Activated CD8-positive, alpha-beta memory T cell treated with anti-CD3 and anti-CD28 coated beads for 24 hours (primary cell): ENCODE measurements around the gene KRTAP10-5.
"Not testable (repeated sequence)": the region's sequence is repeated elsewhere in the genome, so short reads cannot be mapped to it uniquely, and the experiment has no call there.

Source experiments
- DNase-seq: peaks from one replicate; pipeline ENCODE4 v3.0.0-alpha.2; 2020

The KRTAP10-5 gene

GRCh38 chr21:44610157-44610843 is 29.9 kb upstream of the KRTAP10-5 start:
- DNase-seq, result not testable (repeated sequence)

- DNase-seq, result no peak
These were observed 28.8 kb upstream of the KRTAP10-5 start for GRCh38 chr21:44609193-44609592.

GRCh38 chr21:44606495-44606894 is 26.1 kb upstream of the KRTAP10-5 start:
- no peak for DNase-seq

DNA sequence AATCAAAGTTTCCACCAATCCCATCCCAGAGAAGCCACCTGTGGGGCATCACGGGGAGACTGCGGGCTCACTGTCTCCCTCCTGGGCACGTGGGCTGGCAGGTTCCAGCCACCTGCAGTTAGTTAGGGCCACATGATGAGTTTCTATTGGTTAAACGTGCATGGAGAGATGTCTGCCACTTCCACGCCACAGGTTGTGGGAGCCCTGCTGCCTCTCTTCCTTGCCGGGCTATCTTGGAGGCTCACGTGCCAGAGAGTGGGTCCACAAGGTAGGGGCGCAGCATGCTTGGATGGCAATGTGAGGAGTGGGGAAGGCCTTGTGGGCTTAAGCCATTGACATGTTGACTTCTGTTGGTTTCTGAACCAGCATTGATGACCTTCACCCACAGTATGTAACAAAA is 23.5 kb upstream of the KRTAP10-5 start:
- DNase-seq, result no peak

GRCh38 chr21:44603109-44603875 is 22.9 kb upstream of the KRTAP10-5 start:
- DNase-seq, result no peak

DNA sequence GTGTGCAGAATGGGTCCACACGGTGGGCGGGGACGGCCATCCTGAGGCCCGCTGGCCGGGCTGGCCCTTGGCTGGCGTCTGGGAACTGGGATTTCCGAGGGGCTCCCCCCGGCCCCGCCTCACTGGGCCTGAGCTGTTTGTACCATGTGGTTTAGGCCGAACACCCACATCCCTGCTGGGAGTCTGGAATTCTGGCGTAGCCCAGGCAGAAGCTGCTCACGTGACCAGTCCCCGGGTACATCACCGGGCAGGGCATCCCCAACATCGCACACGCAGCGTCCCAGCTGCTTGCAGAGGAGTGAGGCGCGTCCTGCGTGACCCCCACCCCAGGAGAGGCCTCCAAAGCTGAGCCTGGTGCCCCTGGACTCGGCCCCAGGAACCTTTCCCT is 22.1 kb upstream of the KRTAP10-5 start:
- no peak for DNase-seq

- DNase-seq, result no peak
These were observed 21.4 kb upstream of the KRTAP10-5 start for GRCh38 chr21:44601596-44602462.

DNA sequence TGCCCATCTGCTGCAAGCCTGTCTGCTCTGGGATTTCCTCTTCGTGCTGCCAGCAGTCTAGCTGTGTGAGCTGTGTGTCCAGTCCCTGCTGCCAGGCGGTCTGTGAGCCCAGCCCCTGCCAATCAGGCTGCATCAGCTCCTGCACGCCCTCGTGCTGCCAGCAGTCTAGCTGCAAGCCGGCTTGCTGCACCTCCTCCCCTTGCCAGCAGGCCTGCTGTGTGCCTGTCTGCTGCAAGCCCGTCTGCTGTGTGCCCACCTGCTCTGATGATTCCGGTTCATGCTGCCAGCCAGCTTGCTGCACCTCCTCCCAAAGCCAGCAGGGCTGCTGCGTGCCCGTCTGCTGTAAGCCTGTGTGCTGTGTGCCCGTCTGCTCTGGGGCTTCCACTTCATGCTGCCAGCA is 20.7 kb upstream of the KRTAP10-5 start:
- not testable (repeated sequence) for DNase-seq

DNA sequence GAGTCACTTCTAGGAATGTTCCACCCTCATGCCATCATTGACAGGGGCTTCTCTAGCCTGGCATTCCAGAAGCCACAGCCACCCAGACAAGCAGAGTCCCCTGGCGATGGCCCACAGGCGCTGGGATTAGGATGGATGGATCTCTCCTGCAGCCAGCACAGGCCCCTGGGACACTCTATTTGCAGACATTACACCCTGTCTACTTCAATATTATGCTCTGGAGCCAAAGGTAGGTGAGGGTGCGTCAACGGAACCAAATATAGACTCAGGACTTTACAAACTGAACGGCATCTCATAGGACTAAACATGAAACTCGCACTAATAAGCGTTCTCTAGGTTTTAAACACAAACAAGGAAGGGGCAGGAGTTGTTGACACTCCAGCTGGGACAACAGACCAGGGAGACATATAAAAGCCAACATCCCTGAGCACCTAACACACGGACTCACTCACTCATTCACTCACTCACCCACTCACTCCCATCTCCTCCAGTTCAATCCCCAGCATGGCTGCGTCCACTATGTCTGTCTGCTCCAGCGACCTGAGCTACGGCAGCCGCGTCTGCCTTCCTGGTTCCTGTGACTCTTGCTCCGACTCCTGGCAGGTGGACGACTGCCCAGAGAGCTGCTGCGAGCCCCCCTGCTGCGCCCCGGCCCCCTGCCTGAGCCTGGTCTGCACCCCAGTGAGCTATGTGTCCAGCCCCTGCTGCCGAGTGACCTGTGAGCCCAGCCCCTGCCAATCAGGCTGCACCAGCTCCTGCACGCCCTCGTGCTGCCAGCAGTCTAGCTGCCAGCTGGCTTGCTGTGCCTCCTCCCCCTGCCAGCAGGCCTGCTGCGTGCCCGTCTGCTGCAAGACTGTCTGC is 19.9 kb upstream of the KRTAP10-5 start, which contains the start of gene KRTAP10-7:
Gene KRTAP10-7, plus strand, starts transcription at position 480 of the 861 bp plus-strand sequence. Its CDS starts 25 bp downstream, at position 505.
- DNase-seq, result not testable (repeated sequence)

GRCh38 chr21:44599264-44600029 is 19.0 kb upstream of the KRTAP10-5 start:
- DNase-seq, result no peak

- DNase-seq, result no peak
These were observed 17.7 kb upstream of the KRTAP10-5 start for GRCh38 chr21:44598061-44598460.

DNA sequence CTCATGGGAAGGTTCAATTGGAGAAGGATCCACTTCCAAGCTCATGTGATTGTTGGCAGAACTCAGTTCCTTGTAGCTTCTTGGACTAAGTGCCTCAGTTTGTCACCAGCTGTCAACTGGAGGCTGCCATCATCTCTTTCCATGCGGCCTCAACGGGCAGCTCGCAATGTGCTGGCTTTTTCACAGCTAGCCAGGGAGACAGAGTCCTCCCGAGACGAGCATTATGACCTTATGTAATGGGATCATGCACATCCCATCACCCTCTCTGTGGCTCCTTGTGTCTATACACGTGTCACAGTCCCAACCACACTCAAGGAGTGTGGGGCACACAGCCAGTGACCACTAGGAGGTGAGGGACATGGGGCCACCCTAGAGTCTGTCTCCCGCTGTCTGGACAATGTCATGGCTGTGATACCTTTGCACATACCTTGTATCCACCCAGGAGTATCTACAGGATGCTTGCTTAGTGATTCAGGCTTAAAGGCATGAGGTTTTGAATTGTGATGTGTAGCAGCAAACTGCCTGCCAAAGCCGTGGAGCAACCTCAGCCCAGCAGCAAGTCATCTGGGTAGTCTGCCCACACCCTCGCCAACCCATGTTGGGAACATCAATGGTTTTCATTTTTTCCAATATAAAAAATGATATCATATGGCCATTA is 15.8 kb upstream of the KRTAP10-5 start:
- no peak for DNase-seq

- no peak for DNase-seq
These were observed 15.1 kb upstream of the KRTAP10-5 start for GRCh38 chr21:44595524-44595923.

GRCh38 chr21:44594406-44594916 is 14.1 kb upstream of the KRTAP10-5 start:
- DNase-seq, result no peak

DNA sequence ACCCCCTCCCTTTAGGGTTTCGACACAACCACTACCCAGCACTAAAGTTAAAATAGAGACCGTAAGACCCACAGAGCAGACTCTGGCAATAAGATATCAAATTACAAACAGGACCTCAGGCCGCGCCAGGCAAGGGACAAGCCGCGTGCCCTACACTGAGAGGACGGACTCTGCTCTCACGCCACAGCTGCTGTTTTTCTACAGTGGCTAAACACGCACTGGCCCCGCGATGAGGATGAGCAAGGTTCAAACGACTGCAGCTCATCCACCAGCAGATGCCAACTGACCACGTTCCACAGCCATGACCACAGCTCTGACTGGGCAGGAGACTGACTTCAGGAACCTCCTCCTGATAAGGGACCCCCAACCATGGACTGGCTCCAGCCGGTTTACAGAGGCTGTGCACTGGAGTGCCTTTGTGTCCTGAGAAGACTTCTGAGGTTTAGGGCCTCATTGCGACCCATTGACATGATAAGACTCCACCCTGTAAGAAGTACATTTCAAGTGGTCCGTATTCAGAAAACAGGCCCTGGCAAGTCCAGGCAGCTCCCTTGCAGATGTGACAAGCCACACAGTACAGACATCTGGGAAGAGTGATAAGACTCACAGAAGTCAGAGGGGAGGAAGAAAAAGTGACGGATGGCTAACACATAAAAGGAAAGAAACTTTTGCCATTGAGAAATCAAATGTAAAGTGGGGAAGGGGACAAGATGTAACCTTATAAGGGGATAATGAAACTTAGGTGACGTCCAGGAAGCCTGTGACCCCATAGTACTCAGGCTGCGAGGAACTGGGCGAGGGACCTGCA is 13.4 kb upstream of the KRTAP10-5 start:
- no peak for DNase-seq

DNA sequence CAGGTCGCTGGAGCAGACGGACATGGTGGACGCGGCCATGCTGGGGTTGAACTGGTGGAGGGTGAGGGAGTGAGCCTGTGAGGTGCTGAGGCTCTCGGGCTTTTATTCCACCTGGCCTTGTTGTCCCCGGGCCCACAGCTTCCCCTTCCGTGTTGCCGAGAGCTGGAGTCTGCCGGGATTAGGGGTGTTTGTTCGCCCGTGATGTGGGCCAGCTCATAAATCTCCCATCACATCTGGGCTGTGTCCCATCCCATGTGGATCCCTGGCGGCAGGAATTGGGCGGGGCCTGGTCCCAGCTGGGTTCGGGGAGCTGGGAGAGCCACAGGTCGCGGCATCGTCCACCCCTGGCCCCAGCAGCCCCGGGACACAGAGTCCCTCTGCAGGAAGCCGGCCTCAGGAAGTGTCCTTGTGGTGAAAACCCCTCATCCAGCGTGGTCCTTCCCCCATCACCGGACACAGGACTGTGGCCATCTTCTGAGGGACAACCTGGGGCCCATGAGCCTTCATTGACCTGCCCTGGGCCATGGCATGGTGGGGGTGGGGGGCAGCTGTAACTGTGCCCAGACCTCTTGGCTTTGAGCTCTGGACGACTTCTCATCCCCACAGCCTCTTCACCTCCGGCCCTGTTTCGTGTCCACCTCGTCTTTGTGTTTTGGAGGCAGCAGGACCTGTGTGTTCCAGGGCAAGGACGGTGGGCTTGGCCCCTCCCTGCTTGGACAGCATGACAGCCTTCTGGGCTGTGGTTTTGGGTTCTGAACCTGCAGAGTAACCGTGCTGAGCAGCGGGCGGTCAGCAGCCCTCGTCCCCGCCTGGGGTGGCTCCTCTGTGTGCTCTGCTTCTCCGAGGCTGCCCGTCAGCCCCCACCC is 12.3 kb upstream of the KRTAP10-5 start, which contains the start of gene KRTAP10-6:
Gene KRTAP10-6, minus strand, starts transcription at position 60 of the 866 bp plus-strand sequence. Its CDS starts 21 bp downstream, at position 39.
- no peak for DNase-seq

DNA sequence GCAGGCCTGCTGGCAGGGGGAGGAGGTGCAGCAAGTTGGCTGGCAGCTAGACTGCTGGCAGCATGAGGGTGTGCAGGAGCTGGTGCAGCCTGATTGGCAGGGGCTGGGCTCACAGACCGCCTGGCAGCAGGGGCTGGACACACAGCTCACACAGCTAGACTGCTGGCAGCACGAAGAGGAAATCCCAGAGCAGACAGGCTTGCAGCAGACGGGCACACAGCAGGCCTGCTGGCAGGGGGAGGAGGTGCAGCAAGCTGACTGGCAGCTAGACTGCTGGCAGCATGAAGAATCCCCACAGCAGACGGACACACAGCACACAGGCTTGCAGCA is 11.4 kb upstream of the KRTAP10-5 start:
- DNase-seq, result not testable (repeated sequence)

- not testable (repeated sequence) for DNase-seq
These were observed 10.7 kb upstream of the KRTAP10-5 start for GRCh38 chr21:44590897-44591800.
